CD8-positive, alpha-beta memory T cell (primary cell): ENCODE measurements around the gene DNAH2. TPM values are rescaled to one million over a fixed set of nuclear protein-coding genes. Genes with fewer than 3 reads are reported as not detected.

Experiments used
- CTCF ChIA-PET: fragments of 350-600 bp; sonication (Branson Sonifier 250); formaldehyde crosslinking; loops from one replicate; lab custom pipeline; 2021; ENCODE audit warnings: antibody characterized with exemption; lab: Charles Lee
- POLR2A ChIA-PET: fragments of 350-600 bp; sonication (Branson Sonifier 250); formaldehyde crosslinking; loops from one replicate; lab custom pipeline; 2021; ENCODE audit warnings: antibody characterized with exemption; lab: Charles Lee
- DNase-seq, 5 donors: peaks; one replicate each; pipeline versions ENCODE4 v3.0.0 to v3.0.0-alpha.2; 2020 to 2022; ENCODE audit warnings: mixed read lengths in 1 of 5
- H3K27ac ChIP-seq: one replicate; pipeline ENCODE4 v1.7.0; 2013; ENCODE audit warnings: low read depth, mild to moderate bottlenecking, low read length, moderate library complexity
- H3K27me3 ChIP-seq: 2 replicates; pipeline ENCODE4 v1.7.0; 2013; ENCODE audit warnings: low read length, mild to moderate bottlenecking; ENCODE audit not compliant: insufficient read depth, poor library complexity, severe bottlenecking
- H3K36me3 ChIP-seq: 2 replicates; pipeline ENCODE4 v1.7.0; 2013; ENCODE audit warnings: mild to moderate bottlenecking, low read length, moderate library complexity; ENCODE audit not compliant: insufficient read depth
- H3K4me1 ChIP-seq: 2 replicates; pipeline ENCODE4 v1.7.0; 2013; ENCODE audit warnings: mild to moderate bottlenecking, low read length, moderate library complexity; ENCODE audit not compliant: insufficient read depth
- H3K4me3 ChIP-seq: 2 replicates; pipeline ENCODE4 v1.7.0; 2013; ENCODE audit warnings: mild to moderate bottlenecking, low read length
- H3K9me3 ChIP-seq: 2 replicates; pipeline ENCODE4 v1.7.0; 2013; ENCODE audit warnings: mild to moderate bottlenecking, low read length
- H3K27ac Mint-ChIP-seq, 8 donors: one replicate each; pipeline ENCODE4 v1.8.0; 2020 to 2021; ENCODE audit warnings: mixed read lengths in 8 of 8, mild to moderate bottlenecking in 6 of 8, inconsistent platforms in 3 of 8, moderate library complexity in 3 of 8
- H3K27me3 Mint-ChIP-seq, 2 donors: one replicate each; pipeline ENCODE4 v1.8.0; 2020 to 2021; ENCODE audit warnings: mixed read lengths in 2 of 2, mild to moderate bottlenecking in 1 of 2, moderate library complexity in 1 of 2
- H3K36me3 Mint-ChIP-seq, 3 donors: one replicate each; pipeline ENCODE4 v1.8.0; 2020 to 2021; ENCODE audit warnings: mixed read lengths in 3 of 3, inconsistent platforms in 1 of 3, mild to moderate bottlenecking in 1 of 3
- H3K4me1 Mint-ChIP-seq, 3 donors: one replicate each; pipeline ENCODE4 v1.8.0; 2020 to 2021; ENCODE audit warnings: mixed read lengths in 3 of 3, inconsistent platforms in 1 of 3, mild to moderate bottlenecking in 1 of 3
- H3K4me3 Mint-ChIP-seq, 7 donors: one replicate each; pipeline ENCODE4 v1.8.0; 2020 to 2021; ENCODE audit warnings: mixed read lengths in 7 of 7, mild to moderate bottlenecking in 6 of 7, moderate library complexity in 4 of 7, inconsistent platforms in 2 of 7
- H3K9me3 Mint-ChIP-seq, 5 donors: one replicate each; pipeline ENCODE4 v1.8.0; 2020 to 2022; ENCODE audit warnings: mixed read lengths in 5 of 5, mild to moderate bottlenecking in 3 of 5, moderate library complexity in 2 of 5, inconsistent platforms in 1 of 5
- polyA plus RNA-seq: library from polyadenylated mRNA; unstranded; fragments of 300-500 nt; fragmentation: Illumina TruSeq; gene quantifications from one replicate; pipeline ENCODE4 v1.2.3, GENCODE V29; 2021
- total RNA-seq, 2 experiments: library from RNA; stranded (reverse); gene quantifications; one replicate each; pipeline ENCODE4 v1.2.3, GENCODE V29; 2021

Gene DNAH2
- total and polyA plus RNA-seq, 3 experiments from 2014 or later, result not detected

DNA sequence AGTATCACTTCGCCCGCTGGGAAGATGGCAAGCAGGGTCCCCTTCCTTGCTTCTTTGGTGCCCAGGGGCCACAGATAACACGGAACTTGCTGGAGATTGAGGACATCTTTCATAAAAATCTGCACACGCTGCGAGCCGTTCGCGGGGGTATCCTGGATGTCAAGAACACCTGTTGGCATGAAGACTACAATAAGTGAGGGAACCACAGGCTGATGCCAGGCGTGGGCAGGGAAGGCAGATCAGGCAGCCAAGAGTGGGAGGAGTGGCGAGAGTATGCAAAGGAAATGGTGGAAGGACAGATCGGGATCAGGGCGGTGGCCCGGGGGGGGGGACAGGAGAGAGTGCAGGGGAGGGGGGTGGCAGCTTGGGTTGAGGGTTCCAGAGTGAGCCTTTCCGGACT is 22.2 kb downstream of the DNAH2 start:
- Histone ChIP-seq H3K27me3 (no peaks in the 10 kb centered on the region), H3K36me3 (no peaks in the 10 kb centered on the region), H3K4me3 (no peak overlapping the region), H3K4me1 (no peaks in the 10 kb centered on the region), H3K27ac (no peak overlapping the region), H3K9me3 (no peaks in the 10 kb centered on the region)
- DNase-seq, result no peak
- ChIA-PET CTCF (no interaction called here), POLR2A (no interaction called here)
- Mint-ChIP-seq H3K4me3 (no peak overlapping the region), H3K9me3 (no peaks in the 10 kb centered on the region), H3K4me1 (no peaks in the 10 kb centered on the region), H3K36me3 (no peaks in the 10 kb centered on the region), H3K27ac (no peak overlapping the region), H3K27me3 (peaks cover 21 to 43% of the 10 kb centered on the region in 2 donors)

DNA sequence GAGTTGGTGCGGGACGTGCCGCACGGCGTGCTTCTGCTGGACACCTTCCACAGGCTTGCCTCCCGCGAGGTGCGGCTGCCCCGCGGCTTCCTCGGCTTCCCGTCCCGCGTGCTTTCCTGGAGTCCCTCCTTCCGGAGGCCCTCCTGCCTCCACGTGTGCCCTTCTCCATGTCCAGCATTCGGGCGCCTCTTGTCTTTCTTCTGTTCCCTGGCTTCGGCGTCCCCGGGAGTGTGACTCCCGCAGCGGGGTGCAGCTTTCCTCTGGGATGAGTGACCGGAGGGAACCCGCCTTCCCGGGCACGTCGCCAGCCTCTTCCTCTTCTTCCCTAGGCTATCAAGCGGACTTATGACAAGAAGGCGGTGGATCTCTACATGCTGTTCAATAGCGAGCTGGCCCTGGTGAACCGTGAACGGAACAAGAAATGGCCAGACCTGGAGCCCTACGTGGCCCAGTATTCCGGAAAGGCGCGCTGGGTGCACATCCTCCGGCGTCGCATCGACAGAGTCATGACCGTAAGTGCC is 23.0 kb downstream of the DNAH2 start:
- no peak overlapping the region for H3K27ac ChIP-seq
- Mint-ChIP-seq H3K27ac (peak overlapping the region in 1 of 8 donors; percentile 63), H3K4me1 (no peaks in the 10 kb centered on the region), H3K27me3 (peaks cover 21 to 43% of the 10 kb centered on the region in 2 donors), H3K36me3 (no peaks in the 10 kb centered on the region), H3K4me3 (no peak overlapping the region), H3K9me3 (no peaks in the 10 kb centered on the region)
- H3K27me3 ChIP-seq, result no peaks in the 10 kb centered on the region
- no peak overlapping the region for H3K4me3 ChIP-seq
- no peak for DNase-seq
- H3K9me3 ChIP-seq, result no peaks in the 10 kb centered on the region
- ChIA-PET CTCF (no interaction called here), POLR2A (no interaction called here)
- H3K36me3 ChIP-seq, result no peaks in the 10 kb centered on the region
- no peaks in the 10 kb centered on the region for H3K4me1 ChIP-seq

DNA sequence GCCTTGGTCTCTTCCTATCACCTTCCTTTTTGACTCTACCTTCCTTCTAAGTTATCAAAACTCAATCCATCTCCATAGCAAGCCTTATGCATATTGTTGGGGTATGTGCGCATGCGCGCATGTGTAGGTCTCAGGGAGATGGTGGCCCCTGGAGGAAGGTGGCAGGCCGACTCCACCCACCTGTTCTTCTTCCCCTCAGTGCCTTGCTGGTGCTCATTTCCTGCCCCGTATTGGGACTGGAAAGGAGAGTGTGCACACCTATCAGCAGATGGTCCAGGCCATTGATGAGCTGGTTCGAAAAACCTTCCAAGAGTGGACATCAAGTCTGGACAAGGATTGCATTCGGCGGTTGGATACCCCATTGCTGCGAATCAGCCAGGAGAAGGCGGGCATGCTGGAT is 25.2 kb downstream of the DNAH2 start:
- Mint-ChIP-seq H3K4me1 (no peaks in the 10 kb centered on the region), H3K9me3 (no peaks in the 10 kb centered on the region), H3K27ac (no peak overlapping the region), H3K4me3 (peak overlapping the region in 1 of 7 donors; percentile 1), H3K27me3 (peaks cover 13 to 33% of the 10 kb centered on the region in 2 donors), H3K36me3 (no peaks in the 10 kb centered on the region)
- Histone ChIP-seq H3K4me1 (no peaks in the 10 kb centered on the region), H3K27me3 (no peaks in the 10 kb centered on the region), H3K4me3 (no peak overlapping the region), H3K36me3 (no peaks in the 10 kb centered on the region), H3K9me3 (no peaks in the 10 kb centered on the region), H3K27ac (no peak overlapping the region)
- CTCF ChIA-PET, result interaction anchor here (1.3 to 2.9 kb wide), 5 partner anchors 108 to 332 kb away, joined by 3 to 11 read pairs (median 7); no protein-coding TSS in a partner anchor
- POLR2A ChIA-PET, result no interaction called here
- DNase-seq, result no peak

DNA sequence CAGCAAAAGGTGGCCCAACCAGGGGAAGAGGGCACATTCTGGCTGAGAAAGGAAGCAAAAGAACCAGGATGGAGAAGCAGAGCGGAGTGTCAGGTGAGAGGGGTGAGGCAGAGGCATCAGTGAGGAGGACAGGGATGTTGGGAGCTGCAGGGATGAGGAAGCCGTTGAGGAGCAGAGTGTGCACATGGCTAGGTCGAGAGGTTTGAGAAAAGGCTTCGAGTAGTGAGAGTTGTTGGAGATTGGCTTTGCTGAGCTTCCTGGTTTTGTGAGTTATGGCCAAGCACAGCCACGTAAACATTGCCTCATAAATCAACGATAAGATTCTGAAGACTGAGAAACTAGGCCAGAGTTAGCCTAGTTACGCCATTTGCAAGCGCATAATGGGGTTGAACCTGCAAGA is 26.9 kb downstream of the DNAH2 start:
- ChIA-PET POLR2A (no interaction called here), CTCF (interaction anchor here (1.3 to 2.9 kb wide), 7 partner anchors 12 to 329 kb away, joined by 3 to 11 read pairs (median 4); partner anchors contain the start of genes CNTROB and TRAPPC1)
- no peak overlapping the region for H3K4me3 ChIP-seq
- no peak overlapping the region for H3K27ac Mint-ChIP-seq
- H3K36me3 Mint-ChIP-seq, result no peaks in the 10 kb centered on the region
- DNase-seq, result no peak
- H3K4me3 Mint-ChIP-seq, result no peak overlapping the region
- H3K4me1 ChIP-seq, result no peaks in the 10 kb centered on the region
- H3K9me3 Mint-ChIP-seq, result no peaks in the 10 kb centered on the region
- no peaks in the 10 kb centered on the region for H3K27me3 ChIP-seq
- peaks cover 11 to 27% of the 10 kb centered on the region in 2 donors for H3K27me3 Mint-ChIP-seq
- no peak overlapping the region for H3K27ac ChIP-seq
- H3K4me1 Mint-ChIP-seq, result no peaks in the 10 kb centered on the region
- H3K36me3 ChIP-seq, result no peaks in the 10 kb centered on the region
- H3K9me3 ChIP-seq, result no peaks in the 10 kb centered on the region

DNA sequence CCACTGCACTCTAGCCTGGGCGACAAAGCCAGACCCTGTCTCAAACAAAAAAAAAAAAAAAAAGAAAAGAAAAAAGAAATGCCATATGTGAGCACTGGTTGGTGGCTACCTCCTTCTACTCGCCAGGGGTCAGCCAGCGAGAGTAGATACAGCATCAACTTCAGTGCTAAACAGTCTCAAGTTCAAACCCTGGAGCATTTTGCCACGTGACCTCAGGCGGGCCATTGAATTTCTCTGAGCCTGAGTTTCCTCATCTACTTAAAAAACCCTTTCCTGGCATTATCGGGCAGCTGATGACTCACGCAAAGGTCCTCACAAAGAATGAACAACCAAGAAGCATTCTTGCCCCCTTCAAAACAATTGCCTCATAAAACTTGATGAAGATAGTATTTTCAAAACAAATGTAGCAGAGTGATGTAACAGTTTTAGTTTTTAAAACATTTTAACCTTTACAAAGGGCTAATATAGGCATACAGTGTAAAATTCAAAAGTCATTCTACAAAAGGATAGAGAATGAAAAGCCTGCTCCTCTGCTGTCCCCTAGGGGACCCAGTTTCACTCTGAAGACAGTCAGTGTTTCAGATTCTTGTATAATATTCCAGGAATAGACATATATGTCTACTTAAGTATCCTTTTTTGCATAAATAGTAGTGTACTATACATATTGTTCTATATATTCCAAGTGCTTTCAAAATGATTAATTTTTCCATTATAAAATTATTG is 28.4 kb downstream of the DNAH2 start:
- Mint-ChIP-seq H3K27ac (no peak overlapping the region), H3K4me3 (no peak overlapping the region), H3K9me3 (no peaks in the 10 kb centered on the region), H3K4me1 (no peaks in the 10 kb centered on the region), H3K36me3 (no peaks in the 10 kb centered on the region), H3K27me3 (peaks cover 9 to 19% of the 10 kb centered on the region in 2 donors)
- Histone ChIP-seq H3K36me3 (no peaks in the 10 kb centered on the region), H3K27ac (no peak overlapping the region), H3K4me1 (no peaks in the 10 kb centered on the region), H3K4me3 (no peak overlapping the region), H3K27me3 (no peaks in the 10 kb centered on the region), H3K9me3 (no peaks in the 10 kb centered on the region)
- ChIA-PET POLR2A (interaction anchor here (0.7 kb wide), 1 partner anchor 186 kb away, joined by 12 read pairs; the partner anchor contains the start of genes CNTROB and TRAPPC1), CTCF (interaction anchor here (0.7 kb wide), 1 partner anchor 125 kb away, joined by 3 read pairs; no protein-coding TSS in a partner anchor)
- no peak for DNase-seq

DNA sequence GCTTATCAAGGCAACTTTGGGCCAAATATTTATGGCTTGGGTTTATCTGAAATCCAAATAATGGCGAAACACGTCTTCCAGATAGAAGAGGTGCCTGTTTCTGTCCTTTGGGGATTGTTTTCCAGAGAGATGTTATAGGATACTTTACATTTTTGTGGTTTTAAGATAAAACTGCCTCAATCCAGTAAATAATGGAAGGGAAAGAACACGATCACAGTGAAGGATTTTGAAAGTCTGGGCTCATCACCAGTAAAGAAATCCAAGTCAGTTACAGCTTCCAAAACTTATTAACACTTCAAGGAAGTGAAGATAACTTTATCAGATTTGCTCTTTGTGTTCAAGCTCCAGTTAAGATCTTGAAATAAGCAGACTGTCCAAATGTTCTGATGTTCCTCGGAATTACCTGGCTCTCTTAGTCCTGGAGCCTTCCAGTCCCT is 30.1 kb downstream of the DNAH2 start:
- ChIA-PET POLR2A (no interaction called here), CTCF (no interaction called here)
- DNase-seq, result no peak
- no peaks in the 10 kb centered on the region for H3K9me3 Mint-ChIP-seq
- Histone ChIP-seq H3K4me3 (no peak overlapping the region), H3K27me3 (no peaks in the 10 kb centered on the region), H3K27ac (no peak overlapping the region), H3K36me3 (no peaks in the 10 kb centered on the region), H3K9me3 (no peaks in the 10 kb centered on the region), H3K4me1 (no peaks in the 10 kb centered on the region)
- H3K27me3 Mint-ChIP-seq, result peaks cover 5 to 17% of the 10 kb centered on the region in 2 donors
- H3K36me3 Mint-ChIP-seq, result no peaks in the 10 kb centered on the region
- no peaks in the 10 kb centered on the region for H3K4me1 Mint-ChIP-seq
- H3K4me3 Mint-ChIP-seq, result no peak overlapping the region
- no peak overlapping the region for H3K27ac Mint-ChIP-seq

DNA sequence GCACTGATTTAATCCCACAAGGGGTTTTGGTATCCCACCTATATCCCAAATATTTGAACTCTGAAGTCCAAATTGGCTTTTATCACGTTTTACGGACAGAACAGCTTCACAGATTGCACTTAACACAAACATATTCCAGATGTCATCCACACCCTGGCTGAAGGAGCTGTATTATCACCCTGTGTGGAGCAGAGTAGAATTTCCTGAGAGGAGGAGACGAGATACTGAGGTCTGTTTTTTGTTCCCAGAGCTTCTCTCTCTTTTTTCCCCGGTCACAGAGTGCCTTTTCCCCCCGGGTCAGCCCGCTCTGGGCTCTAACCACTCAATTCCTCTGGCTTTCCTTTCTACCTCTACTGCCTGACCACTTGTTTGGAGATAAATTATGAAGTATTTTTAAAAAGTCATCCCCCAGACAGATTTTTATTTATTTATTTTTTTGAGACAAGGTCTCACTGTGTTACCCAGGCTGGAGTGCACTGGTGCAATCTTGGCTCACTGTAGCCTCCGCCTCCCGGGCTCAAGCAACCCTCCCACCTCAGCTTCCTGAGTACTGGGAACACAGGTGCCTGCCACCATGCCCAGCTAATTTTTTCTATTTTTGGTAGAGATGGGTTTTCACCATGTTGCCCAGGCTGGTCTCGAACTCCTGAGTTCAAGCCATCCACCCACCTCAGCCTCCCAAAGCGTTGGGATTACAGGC is 30.7 kb downstream of the DNAH2 start:
- no peaks in the 10 kb centered on the region for H3K4me1 Mint-ChIP-seq
- H3K4me3 ChIP-seq, result no peak overlapping the region
- H3K9me3 Mint-ChIP-seq, result no peaks in the 10 kb centered on the region
- no peaks in the 10 kb centered on the region for H3K36me3 Mint-ChIP-seq
- no peaks in the 10 kb centered on the region for H3K4me1 ChIP-seq
- no peaks in the 10 kb centered on the region for H3K36me3 ChIP-seq
- H3K27ac ChIP-seq, result no peak overlapping the region
- H3K27me3 Mint-ChIP-seq, result peaks cover 4 to 21% of the 10 kb centered on the region in 2 donors
- H3K4me3 Mint-ChIP-seq, result no peak overlapping the region
- H3K9me3 ChIP-seq, result no peaks in the 10 kb centered on the region
- POLR2A ChIA-PET, result interaction anchor here (0.7 kb wide), 1 partner anchor 249 kb away, joined by 6 read pairs; no protein-coding TSS in a partner anchor
- H3K27me3 ChIP-seq, result no peaks in the 10 kb centered on the region
- H3K27ac Mint-ChIP-seq, result no peak overlapping the region
- DNase-seq, result no peak
- CTCF ChIA-PET, result no interaction called here

DNA sequence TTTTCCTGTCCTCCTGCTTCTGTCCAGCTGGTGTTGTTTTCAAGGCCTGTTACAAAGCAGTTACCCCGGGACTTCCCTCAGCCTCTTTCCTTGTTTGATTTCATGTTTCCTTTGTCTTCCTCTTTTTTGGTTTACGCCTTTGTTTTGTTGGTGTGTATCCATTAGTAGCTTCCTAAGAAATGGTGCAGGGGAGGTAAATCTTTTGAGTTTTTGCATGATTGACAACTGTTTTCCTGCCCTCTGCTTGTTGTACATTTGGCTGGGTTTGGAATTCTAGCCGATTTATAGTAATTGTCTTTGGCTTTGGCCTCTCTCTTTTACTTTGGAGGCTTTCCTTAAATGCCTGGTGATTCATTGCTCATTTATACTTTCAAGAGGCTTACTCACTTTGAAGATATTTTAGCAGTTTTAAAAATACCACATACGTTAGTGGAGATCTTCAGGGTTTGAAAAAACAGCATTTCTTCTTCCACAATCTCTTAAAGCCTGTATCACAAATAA is 32.8 kb downstream of the DNAH2 start:
- Histone ChIP-seq H3K9me3 (no peaks in the 10 kb centered on the region), H3K27me3 (no peaks in the 10 kb centered on the region), H3K4me1 (no peaks in the 10 kb centered on the region), H3K4me3 (no peak overlapping the region), H3K27ac (no peak overlapping the region), H3K36me3 (no peaks in the 10 kb centered on the region)
- ChIA-PET CTCF (no interaction called here), POLR2A (no interaction called here)
- H3K36me3 Mint-ChIP-seq, result peaks cover 0 to 3% (median 0%) of the 10 kb centered on the region in 3 donors
- no peaks in the 10 kb centered on the region for H3K9me3 Mint-ChIP-seq
- H3K27me3 Mint-ChIP-seq, result peaks cover 2 to 27% of the 10 kb centered on the region in 2 donors
- H3K27ac Mint-ChIP-seq, result peak overlapping the region in 1 of 8 donors; percentile 70
- no peaks in the 10 kb centered on the region for H3K4me1 Mint-ChIP-seq
- no peak for DNase-seq
- H3K4me3 Mint-ChIP-seq, result no peak overlapping the region
